NCI-H1436 treated with DMSO at 0.1 percent for 48 hours (cell line): ENCODE data around the gene MYD88.

Experiments used
- DNase-seq: peaks from one replicate; lab custom pipeline; 2025; lab: John Stamatoyannopoulos, UW

The MYD88 gene

DNA sequence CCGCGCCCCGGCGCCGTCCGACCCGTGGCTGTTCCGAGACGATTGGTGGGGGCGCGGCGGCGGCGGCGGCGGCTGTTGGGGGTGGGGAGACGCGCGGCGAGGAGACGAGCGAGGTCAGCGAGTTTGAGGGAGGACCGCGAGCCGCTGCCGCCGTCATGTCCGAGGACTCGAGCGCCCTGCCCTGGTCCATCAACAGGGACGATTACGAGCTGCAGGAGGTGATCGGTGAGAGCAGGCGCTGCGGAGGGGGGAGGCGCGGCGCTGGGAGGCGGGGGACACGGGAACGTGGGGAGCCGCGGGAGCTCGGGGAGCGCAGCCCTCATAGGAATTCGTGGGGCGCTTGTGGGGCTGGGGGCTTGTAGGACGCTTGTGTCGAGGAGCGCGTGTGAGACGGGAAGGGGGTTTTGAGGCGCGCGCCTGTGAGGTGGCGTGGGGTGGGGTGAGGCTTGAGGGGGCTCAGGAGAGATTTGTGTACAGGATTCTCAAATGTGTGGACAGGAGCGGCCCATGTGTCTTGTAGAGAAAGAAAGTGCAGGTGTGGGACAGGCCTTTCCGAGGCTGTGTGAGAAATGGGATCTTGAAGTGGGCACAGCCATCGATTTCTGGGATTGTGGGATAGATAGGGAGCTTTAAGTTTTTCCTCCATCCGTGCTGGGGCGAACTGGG is 27.4 kb downstream of the MYD88 start:
- no peak for DNase-seq

DNA sequence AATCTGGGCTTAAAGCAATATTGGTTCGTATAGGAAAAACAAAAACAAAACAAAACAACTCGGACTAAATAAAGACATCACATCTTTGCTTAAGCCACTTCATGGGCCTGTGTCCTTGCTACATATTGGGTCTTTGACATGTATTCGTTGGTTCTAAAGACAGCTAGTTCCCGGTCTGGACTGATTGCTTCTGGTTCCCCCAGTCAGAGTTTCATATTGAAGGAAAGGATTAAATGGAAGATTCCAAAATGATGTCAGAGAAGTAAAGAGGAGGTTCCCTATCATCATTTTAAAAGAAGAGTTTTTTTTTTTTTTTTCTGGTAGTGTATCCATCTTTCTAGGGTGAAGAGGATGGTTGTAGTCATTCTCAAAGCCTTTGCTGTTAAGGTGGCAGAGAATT is 29.1 kb downstream of the MYD88 start:
- DNase-seq = no peak

DNA sequence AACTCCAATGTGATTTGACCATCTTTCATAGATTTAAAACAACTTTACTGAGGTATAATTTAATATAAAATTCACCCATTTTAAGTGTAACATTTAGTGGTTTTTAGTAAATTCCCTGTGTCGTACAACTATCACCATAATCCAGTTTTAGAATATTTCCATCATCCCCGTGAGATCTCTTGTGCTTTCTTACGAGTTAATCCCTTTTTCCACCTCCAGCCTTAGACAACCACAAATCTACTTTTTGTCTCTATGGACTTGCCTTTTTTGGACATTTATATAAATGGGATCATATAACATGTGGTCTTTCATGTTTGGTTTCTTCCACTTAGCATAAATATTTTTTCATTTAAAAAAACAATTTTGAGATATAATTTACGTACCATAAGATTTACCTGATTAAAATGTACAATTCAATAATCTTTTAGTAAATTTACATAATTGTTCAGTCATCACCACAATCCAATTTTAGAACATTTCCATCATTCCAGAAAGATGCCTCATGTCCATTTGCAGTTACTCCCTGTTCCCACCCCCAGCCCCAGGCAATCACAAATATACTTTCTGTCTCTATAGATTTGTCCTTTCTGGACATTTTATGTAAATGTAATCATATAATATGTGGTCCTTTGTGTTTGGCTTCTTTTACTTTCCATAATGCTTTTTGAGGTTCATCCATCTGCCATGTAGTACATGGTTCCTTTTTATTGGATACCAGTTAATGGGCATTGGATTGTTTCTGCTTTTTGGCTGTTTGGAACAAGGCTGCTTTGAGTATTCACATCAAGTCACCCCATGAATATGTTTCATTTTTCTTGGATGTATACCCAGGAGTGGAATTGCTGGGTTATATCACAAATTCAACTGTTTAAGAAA is 29.9 kb downstream of the MYD88 start:
- no peak for DNase-seq

DNA sequence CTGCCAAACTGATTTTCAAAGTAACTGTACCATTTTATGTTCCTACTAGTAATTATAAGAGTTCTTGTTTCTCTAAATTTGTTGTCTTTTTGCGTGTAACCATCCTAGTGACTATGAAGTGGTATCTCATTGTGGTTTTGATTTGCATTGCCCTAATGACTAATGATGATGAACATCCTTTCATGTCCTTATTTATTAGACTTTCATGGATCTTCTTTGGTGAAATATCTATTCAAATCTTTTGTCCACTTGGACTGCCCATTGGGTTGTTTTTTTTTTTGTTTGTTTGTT is 30.5 kb downstream of the MYD88 start:
- DNase-seq = no peak

DNA sequence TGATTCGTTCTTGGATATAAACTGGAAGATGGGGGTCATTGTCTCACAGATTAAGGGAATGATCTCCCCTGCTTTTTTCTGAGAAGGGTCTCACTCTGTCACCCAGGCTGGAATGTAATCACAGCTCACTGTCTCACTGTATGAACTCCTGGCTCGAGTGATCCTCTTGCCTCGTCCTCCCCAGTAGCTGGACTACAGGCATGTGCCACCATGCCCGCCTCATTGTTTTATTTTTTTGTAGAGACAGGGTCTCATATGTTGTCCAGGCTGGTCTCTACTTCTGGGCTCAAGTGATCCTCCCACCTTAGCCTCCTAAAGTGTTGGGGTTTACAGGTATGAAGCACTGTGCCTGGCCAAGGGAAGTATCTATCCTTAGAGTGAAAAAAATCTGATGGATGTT is 32.3 kb downstream of the MYD88 start:
- DNase-seq = no peak

DNA sequence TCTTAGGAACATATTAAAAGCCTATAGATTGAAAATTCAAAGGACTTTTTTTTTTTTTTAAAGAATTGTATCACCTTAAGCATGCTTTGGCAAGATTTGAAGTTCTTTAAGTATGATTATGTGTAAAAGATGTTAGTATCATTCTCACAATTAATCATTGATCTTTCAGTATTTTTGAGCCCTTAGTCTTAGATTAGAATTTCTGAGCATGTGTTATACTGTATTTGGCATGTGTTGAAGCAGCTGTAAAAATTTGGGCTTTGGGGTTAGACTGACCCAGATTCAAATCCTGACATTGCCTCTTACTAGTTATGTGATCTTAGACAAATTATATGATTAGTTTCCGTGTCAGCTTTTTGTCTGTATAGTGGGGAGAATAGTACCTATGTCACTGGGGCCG is 33.2 kb downstream of the MYD88 start:
- DNase-seq = no peak

DNA sequence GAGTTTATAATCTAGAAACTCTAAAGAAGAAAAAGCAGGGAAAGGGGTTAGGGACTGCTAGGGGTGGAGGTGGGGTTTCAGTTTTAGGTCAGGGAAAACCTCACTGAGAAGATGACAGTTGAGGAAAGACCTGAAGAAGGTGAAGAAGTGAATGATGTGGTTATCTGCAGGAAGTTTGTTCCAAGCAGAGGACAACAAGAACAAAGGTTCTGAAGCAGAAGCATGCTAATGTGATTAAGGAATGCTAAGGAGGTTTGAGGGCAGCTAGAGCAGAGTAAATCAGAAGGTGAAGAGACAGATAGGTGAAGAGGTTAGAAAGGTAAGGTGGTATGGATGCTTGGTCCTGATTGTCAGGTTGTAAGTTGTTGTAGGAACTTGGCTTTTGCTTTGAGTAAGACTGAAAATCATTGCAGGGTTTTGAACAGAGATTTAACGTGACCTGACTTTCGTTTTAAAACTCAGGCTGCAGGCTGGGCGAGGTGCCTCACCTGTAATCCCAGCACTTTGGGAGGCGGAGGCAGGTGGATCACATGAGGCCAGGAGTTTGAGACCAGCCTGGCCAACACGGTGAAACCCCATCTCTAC is 35.5 kb downstream of the MYD88 start:
- DNase-seq = no peak

DNA sequence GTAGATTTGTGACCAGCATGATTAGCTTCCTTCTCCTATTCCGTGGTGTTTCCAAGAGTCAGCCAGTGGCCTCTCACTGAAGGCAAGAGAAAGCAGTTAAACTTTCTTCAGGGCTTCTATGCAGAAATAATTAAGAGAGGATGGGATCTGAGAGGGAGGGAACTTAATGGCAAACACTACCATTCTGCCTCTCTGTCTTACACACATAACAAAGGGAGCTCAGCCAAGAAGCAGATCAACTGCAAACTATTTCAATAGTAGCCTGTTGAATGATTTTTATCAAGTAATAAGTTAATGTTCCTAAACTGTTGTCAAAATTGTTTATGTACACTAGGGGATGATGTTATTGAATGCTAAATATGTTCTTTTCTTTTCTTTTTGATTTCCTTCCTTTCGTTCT is 38.7 kb downstream of the MYD88 start:
- no peak for DNase-seq

DNA sequence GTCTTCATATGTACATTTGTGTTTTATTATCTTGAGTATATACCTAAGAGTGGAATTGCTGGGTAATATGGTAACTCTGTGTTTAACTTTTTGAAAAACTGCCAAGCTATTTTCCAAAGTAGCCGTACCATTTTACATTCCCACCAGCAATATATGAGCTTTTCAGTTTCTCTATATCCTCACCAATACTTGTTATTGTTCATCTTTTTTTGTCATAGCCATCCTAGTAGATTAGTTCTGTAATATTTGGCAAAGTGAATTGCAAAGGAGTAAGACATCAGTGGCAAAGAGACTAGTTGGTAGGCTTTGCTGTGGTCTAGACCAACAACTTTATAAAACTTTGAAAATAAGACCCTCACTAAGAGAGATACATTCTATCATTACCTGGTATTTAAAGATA is 48.3 kb downstream of the MYD88 start:
- no peak for DNase-seq

DNA sequence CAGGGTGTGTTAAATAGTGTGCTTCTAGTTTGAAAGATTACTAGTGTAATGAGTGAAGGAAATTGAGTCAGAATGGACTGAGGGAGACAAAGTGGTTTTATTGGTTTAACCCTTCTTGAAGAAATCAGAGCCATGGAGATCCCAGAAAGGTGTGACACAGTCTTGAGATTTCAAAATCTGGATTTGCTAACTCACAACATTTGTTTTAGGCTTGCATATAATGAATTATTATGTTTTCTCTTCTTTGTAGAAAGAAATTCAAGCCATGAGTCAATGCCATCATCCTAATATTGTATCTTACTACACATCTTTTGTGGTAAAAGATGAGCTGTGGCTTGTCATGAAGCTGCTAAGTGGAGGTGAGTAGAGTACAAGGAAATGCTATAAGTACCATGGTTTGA is 52.0 kb downstream of the MYD88 start:
- no peak for DNase-seq
